GM12891 (cell line): ENCODE measurements around the gene ATP10D.

ENCODE experiments used
- POLR2A ChIP-seq: IDR thresholded peaks from 2 replicates; pipeline ENCODE4 v1.6.1; 2011; ENCODE audit warnings: low read depth, low read length, control low read depth
- POU2F2 ChIP-seq: IDR thresholded peaks from 2 replicates; pipeline ENCODE4 v1.6.1; 2011; ENCODE audit warnings: low read depth, mild to moderate bottlenecking, control low read depth, low read length, moderate library complexity
- SPI1 ChIP-seq: IDR thresholded peaks from 2 replicates; pipeline ENCODE4 v1.6.1; 2011; ENCODE audit warnings: low read depth, low read length, control low read depth

DNA sequence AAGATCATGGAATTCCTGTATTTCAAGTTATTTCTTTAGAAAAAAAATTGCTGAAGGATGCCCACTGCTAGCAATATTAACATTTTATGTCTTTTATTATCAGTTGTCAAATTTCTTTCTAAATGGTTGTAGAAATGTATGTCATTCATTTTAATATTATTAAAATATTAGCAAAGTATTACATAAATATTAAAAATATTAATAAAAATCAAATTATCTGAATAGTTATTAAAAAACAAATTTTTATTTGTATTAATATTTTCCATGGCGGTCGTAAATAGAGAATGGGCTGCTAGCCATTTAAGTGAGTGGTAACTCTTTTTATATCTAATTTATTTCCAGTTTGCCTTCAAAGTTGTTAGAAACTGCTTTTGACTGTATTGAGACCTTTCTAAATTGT lies 72.2 kb downstream of the ATP10D start:
- no peak for TF ChIP-seq POLR2A
- no peak for TF ChIP-seq SPI1
- TF ChIP-seq POU2F2, result no peak
